ENCODE measurements around the gene N4BP2L2.

DNA sequence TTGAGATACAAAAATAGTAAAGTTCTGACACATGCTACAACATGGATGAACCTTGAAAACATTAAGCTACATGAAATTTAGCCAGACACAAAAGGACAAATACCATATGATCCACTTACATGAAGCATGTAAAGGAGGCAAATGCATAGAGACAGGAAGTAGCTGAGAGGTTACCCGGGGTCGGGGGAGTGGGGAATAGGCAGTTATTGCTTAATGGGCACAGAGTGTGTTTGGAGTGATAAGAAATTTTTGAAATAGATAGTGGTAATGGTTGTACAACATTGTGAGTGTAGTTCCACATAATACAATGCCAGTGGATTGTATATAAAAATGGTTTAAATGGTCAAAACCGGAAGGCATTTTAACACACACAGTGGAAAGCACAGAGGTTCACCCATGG lies 115.0 kb downstream of the N4BP2L2 start:
- TF ChIP-seq CTCF (conservative IDR thresholded peaks at IDR 0.05 in 1 of 2, IDR thresholded peaks at IDR 0.05 in 1 of 2; ENCODE audit: extremely low read depth in 1 of 2, insufficient read depth in 1 of 2, low read depth in 1 of 2, low read length in 2 of 2) (no peak), EZH2 (IDR thresholded peaks at IDR 0.05; ENCODE audit: borderline replicate concordance, low read length) (no peak)
